COLO668 (cell line): ENCODE data around the gene MEAK7.

Source experiments
- DNase-seq: peaks from one replicate; lab custom pipeline; 2025; ENCODE audit not compliant: unreplicated experiment; lab: John Stamatoyannopoulos, UW

MEAK7 gene

GRCh38 chr16:84513123-84513522, 8.7 kb upstream of the MEAK7 start:
- DNase-seq: no peak

DNA sequence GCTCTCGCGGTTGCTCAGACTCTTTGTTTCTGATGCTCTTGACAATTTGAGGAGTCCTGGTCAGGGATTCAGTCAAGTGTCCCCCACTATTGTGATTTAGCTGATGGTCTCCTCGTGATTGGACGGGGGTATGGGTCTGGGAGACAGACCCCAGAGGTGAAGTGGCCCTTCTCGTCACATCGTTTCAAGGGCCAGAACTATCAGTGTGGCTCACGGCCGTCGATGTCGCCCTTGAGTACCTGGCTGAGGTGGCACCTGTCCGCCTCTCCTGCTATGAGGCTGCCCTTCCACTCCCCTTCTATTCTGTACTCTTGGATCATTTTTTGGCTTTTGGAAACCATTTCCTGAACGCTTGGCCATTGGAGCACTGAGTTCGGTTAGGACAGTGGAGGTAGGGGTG, 7.4 kb upstream of the MEAK7 start:
- DNase-seq: no peak

- DNase-seq: peak; percentile 80
Measured at GRCh38 chr16:84511180-84511800, 6.8 kb upstream of the MEAK7 start.

DNA sequence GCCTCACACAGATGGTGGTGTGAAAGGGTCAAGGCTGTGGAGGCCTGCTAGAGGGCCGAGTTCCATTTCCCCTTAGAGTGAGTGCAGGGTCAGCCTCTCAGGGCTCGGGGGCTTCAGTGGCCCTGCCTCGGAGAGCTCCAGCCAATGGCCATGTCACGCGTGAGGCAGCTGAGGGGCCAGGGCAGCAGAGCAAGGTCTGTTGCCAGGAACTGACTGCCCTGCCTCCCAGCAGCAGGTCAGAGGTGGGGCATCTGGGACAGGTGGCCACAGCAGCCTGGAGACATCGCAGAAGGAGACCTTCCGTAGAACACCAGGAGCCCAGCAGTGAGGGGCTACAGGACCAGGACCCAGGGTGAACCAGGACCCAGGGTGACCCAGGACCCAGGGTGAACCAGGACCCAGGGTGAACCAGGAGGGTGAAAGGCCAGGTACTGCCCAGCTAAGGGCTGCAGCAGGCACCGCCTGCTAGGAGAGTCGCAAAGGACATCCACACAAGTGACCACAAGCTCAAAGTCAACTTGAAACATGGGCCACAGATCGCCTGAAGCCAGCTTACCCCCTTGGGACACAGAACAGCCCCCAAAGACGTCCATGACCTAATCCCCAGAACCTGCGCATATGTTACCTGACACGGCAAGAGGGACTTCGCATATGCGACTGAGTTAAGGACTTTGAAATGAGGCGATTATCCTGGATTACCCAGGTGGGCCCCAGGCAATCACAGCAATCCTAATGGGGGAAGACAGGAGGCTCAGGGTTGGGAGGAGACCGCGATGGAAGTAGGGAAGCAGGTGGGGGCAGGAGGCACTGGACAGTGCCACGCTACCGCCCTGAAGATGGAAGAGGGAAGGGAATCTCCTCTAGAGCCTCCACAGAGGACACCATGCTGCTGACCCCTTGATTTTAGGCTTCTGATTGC, 4.8 kb upstream of the MEAK7 start:
- no peak for DNase-seq

DNA sequence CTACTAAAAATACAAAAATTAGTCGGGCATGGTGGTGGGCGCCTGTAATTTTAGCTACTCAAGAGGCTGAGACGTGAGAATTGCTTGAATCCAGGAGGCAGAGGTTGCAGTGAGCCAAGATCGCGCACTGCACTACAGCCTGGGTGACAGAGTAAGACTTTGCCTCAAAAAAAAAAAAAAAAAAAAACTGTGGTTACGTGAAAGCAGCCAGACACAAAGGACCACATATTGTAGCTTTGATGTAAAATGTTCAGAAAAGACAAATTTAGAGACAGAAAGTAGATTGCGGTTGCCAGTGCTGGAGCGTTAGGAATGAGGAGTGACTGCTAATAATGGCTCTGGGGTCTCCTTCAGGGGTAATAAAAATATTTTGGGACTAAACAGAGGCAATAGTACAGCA, 4.0 kb upstream of the MEAK7 start:
- no peak for DNase-seq

GRCh38 chr16:84507011-84507982, 2.8 kb upstream of the MEAK7 start:
- DNase-seq: no peak

- DNase-seq: no peak
Measured at GRCh38 chr16:84505249-84506187, 1.1 kb upstream of the MEAK7 start.

DNA sequence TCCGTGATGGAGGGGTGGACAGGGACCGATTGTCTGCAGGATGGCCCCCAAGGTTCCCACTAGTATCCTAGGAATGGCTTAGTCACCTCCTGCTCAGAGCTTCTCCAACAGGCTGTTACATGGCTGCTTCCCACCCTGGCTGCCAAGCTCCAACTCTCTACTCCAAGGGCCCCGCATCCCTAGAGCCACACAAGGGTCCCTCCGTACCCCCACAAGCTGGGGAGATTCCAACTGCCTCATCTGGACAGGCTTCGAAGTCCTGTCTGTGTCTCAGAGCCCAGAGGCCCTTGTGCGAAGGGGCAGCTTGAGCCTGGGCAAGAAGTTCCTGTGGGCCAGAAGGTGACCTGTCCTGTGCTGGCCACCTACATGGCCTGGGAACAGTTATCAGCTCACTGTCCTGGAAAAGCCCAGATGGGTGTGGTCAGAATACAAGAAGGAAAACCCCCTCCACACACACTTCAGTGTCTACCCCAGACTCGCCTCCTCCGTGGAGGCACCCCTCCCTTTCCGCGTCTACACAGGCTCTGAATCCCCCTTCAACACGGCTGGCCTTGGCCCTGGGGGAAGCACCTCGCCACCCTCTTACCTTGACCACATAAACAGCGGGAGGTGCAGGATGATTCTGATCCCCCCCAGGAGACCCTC, 586 bp downstream of the MEAK7 start:
- no peak for DNase-seq

- DNase-seq: no peak
Measured at GRCh38 chr16:84502581-84502980, 1.9 kb downstream of the MEAK7 start.

GRCh38 chr16:84502075-84502474, 2.4 kb downstream of the MEAK7 start:
- no peak for DNase-seq

DNA sequence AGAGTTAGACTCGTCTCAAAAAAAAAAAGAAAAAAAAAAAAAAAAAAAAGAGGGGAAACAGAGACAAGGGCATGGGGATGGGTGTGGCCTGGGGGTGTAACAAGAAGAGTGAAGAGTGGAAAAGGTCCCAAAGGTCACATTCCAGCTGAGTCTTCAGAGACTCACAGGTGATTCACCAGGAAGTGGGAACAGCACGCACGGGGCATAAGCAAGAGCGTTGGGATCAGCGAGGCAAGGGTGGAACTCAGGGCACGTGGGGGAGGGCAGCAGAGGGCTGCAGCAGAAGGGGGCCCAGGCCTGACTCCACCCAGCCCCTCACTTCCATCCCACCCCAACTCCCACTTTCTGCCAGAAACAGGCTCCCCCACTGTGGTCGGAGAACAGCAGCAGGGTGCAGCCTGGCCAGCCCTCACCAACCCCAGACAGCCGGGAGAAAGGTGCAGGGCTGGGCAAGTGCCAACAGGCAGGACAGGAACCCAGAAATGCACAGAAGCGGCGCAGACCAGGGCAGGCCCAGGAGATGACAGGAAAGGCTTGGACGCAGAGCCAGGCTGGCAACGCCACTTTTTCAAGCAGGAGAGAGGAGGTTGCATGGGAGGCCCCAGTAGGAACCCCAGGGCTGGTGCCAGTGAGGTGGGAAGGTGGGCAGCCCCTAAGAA, 3.3 kb downstream of the MEAK7 start:
- no peak for DNase-seq

DNA sequence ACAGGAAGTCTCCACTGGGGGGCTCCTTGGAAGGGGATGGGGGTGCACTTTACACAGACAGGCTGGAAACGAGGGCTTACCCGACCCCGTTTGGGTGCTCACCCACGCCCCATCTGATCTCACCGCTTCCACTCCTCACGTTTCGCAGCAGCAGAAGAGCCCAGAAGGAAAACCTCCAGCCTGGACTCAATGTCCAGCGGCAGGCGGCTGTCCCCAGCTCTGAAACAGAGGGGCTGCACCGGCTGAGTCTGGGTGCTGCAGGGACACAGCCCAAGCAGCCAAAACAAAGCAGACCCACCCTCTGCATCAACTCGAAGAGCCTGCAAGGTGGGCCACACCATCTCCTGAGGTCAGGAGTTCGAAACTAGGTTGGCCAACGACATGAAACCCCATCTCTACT, 3.9 kb downstream of the MEAK7 start:
- no peak for DNase-seq

GRCh38 chr16:84499638-84500037, 4.8 kb downstream of the MEAK7 start:
- DNase-seq: no peak

DNA sequence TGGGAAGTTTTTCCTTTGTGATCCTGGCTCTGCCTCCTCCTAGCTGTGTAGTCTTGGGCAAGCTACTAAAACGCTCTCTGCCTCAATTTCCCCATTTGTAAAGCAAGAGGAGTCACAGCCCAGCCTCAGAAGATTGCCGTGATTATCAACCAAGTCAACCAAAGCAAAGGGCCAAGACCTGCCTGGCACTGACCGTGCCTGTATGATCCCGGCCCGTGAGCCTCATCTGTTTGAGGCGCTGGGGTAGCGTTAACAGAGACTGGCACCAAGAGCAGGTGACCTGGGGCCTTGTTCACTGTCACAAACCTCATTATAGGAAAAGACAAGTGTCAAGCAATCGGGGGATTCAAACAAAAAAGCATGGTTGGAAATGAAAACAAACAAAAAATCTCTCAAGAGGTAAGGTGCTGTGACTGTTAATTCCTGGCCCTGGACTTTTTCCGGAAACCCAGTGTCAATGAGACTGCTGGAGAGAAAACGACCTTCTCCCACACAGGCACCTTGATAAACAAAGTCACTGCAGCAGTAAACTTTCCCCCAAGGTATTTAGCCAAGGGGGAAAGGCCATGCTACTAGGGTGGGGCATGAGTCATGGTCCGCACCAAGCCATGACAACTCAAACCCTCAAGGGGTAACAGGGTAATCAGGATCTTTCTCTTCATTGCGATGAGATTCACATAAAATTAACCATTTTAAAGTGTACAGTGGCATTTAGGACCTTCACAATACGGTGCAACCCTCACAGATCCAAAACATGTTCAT, 5.4 kb downstream of the MEAK7 start:
- no peak for DNase-seq

DNA sequence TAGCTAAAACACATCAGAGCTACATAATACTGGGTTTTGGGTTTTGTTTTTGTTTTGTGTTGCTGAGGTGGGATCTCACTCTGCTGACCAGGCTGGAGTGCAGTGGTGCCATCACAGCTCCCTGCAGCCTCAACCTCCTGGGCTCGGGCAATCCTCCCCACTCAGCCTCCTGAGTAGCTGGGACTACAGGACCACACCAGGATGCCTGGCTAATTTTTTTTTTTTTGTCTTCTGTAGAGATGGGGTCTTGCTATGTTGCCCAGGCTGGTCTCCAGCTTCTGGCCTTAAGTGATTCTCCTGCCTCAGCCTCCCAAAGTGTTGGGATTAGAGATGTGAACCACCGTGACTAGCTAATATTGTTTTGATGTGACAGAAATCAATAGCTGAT, 6.2 kb downstream of the MEAK7 start:
- DNase-seq: no peak

DNA sequence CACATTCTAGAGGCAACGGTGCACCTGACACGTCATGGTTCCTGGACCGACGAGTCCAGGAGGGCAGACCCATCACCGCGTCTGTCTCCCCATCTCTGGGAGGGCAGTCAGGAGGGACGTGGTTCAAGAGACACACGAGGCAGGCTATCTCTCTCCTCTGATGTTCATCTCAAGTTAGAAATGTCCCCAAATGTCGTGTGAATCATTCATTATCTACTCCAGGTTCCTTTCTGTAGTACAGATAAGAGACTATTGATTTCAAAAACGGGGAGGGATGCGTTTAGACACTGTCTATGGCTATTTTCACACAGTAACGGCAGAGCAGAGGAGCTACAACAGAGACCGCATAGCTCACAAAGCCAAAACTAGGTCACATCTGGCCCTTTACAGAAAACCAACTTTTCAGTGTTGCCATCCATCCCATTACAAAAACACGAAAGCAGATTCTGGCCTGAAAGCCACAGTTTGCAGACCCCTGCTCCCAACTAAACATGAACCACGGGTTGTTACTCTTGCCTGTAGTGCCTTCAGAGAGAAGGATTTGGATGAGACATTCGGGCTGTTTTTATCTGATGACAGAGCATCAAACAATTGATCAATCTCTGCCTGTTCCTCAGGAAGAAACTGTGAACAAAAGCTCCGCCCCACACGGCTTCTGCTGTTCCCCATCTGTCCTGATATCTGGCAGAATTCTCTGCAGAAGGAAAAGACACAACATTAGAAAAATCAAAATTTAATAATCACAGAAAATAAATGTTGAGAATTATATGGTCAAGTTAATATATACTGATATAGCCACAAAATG, 6.8 kb downstream of the MEAK7 start:
- no peak for DNase-seq

GRCh38 chr16:84496991-84497390, 7.5 kb downstream of the MEAK7 start:
- no peak for DNase-seq

DNA sequence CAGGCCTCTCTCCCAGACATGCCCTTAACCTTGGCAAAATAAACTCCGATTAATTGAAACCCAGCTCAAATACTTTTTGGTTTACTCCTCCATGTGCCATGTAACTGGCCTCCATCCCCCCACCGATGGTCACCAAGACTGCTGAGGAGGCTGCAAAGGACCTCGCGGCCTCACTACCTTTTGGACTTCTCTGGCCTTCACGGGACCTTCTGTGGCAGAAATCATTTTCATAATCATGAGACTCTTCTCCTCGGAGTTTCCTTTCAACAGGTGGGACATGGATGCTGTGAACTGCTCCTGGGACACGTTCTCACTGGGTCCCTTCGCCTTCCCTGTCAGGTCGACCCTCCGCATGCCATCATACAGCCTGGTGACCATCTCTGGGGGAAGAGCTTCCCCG, 9.0 kb downstream of the MEAK7 start:
- DNase-seq: no peak
